B cell (primary cell): ENCODE results near the gene C2orf78.

ENCODE experiments used
- EZH2 ChIP-seq: IDR thresholded peaks from 2 replicates; pipeline ENCODE4 v1.6.1; 2012; ENCODE audit warnings: borderline replicate concordance, low read depth, mild to moderate bottlenecking, moderate library complexity, low read length; ENCODE audit not compliant: insufficient read depth, poor library complexity, severe bottlenecking
- TF ChIP-seq, protein P1 (sequence below): fragments of 200-600 bp; IDR thresholded peaks from one replicate; pipeline ENCODE4 v1.8.0; 2022; ENCODE audit warnings: antibody characterized with exemption, mild to moderate bottlenecking

DNA sequence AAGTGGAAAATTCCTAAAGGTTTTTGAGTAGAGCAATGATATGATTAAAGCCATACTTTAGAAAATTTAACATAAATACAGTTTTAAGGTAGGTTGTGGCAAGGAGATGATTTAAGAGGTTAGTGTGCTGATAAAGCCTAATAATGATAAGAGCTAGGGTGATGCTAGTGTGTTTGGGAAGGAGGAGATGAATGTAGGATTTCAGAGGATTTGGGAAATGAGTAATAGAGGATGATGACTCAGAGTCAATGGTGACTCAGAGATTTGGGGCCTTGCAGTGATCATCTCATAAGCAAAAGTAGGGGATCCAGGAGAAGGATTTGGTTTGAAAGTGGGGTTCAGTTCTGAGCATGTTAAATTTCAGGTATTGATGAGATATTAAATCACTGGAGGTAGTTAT lies 68.0 kb downstream of the C2orf78 start:
- TF ChIP-seq, protein P1, sequence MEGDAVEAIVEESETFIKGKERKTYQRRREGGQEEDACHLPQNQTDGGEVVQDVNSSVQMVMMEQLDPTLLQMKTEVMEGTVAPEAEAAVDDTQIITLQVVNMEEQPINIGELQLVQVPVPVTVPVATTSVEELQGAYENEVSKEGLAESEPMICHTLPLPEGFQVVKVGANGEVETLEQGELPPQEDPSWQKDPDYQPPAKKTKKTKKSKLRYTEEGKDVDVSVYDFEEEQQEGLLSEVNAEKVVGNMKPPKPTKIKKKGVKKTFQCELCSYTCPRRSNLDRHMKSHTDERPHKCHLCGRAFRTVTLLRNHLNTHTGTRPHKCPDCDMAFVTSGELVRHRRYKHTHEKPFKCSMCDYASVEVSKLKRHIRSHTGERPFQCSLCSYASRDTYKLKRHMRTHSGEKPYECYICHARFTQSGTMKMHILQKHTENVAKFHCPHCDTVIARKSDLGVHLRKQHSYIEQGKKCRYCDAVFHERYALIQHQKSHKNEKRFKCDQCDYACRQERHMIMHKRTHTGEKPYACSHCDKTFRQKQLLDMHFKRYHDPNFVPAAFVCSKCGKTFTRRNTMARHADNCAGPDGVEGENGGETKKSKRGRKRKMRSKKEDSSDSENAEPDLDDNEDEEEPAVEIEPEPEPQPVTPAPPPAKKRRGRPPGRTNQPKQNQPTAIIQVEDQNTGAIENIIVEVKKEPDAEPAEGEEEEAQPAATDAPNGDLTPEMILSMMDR: no peak
- no peak for TF ChIP-seq EZH2
